ENCODE results near the gene CRYZL1. TPM values are rescaled to one million over a fixed set of nuclear protein-coding genes. Genes with fewer than 3 reads are reported as not detected.
"Not testable (repeated sequence)": the region's sequence is repeated elsewhere in the genome, so short reads cannot be mapped to it uniquely, and the experiment has no call there.

The CRYZL1 gene
- total RNA-seq: 10 to 100 TPM; 31.9 to 39.5 TPM

DNA sequence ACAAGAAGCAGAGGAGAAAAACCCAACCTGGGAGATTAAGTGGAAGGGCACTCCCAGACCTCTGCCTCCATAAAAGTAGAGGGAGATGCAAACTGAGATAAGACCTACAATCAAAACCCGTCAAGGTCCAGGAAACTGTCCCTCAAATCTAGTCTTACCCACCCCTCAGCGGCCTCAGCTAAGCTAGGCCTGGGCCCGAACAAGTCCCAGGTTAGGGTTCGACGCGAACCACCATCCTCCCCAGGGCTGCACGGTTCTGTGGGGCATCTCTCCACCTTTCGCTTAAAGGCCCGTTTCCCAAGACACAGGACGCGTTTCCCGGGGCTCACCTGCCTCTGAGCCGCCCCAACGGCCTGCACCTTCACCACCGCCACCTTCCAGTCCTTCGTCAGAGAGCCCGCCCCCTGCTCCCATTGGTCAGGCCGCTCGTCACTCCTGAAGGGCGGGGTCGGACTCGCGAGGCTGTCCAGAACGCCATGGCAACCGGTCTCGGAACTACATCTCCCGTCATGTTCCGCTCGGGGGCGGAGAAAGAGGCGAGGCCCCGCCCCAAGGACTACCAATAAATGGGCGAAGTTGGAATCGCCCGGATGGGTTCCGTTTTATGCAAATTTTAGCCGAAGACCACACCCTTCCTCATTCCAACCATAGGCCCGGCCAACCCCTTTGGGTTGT is at the start of gene CRYZL1:
TSS of gene CRYZL1 (minus strand) at position 390 of the 675 bp plus-strand sequence. CDS start 10,190 bp downstream, outside the sequence.
- Mint-ChIP-seq H3K27ac (peak within 1 kb of the TSS; percentile 89 to 99), H3K36me3 (peaks cover 11 to 12% of the 10 kb centered on the region in 2 donors), H3K9me3 (no peaks in the 10 kb centered on the region)
- DNase-seq (ENCODE audit: low spot score in 2 of 2) (peak; percentile 100), ATAC-seq (peak; percentile 83)

DNA sequence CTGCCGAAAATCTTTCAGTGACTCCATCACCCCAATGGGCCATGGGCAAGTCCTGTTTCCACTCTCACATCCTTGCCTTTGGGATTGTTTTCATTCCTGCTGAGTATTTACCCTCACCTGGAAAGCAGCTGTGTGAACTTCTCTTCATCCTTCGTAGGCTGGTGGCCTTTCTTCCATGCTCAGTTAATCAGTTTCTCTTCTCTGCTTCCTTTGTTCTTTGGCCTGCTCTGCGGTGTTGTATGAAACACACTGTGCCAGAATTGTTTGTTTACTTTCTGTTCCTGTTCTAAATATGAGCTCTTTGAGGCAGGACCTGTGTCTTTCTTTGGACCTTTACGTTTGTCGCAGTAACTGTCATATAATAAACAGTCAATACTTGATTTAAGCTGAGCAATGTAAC is 49.3 kb upstream of the CRYZL1 start:
- H3K9me3 Mint-ChIP-seq: no peaks in the 10 kb centered on the region
- H3K27ac Mint-ChIP-seq: no peak overlapping the region
- ATAC-seq: no peak
- DNase-seq (ENCODE audit: low spot score in 2 of 2): no peak
- no peaks in the 10 kb centered on the region for H3K36me3 Mint-ChIP-seq

DNA sequence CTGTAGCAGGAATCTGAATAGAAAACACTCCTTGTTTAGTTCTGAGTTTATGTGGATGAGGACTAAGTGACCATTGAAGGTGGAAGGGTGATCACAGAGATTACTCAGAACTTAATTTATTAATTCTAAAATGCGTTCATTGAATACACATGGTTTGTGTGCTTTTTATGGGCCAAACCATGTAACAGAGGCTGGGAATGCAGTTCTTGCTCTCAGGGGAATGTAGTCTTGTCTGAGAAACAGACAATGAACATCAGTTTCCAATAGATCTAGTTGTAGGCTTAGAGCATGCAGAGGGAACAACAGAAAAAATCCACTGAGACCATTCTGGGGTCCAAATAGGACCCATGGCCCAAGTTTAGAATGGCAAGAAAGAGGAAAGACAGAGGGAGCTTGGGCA is 46.8 kb upstream of the CRYZL1 start:
- ATAC-seq: no peak
- no peak for DNase-seq (ENCODE audit: low spot score in 2 of 2)
- Mint-ChIP-seq H3K9me3 (no peaks in the 10 kb centered on the region), H3K27ac (no peak overlapping the region), H3K36me3 (no peaks in the 10 kb centered on the region)

DNA sequence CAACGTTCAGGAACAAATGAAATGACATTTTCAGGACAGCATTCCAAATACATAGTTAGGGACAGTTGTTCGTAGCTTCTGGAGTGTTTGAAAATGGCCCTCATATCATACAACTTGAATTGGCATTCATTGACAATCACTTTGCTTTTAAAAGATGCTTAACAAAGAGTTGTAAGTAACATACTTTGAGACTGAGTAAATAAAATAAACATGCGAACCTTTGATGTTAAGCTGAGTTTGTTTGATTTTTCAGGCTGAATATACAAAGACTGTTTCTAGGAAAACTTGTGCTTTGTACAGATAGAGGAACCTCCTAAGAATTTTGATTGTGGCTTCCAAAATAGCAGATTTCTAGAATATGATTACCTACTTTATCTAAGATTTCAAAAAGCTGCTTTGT is 46.1 kb upstream of the CRYZL1 start:
- ATAC-seq: no peak
- Mint-ChIP-seq H3K36me3 (no peaks in the 10 kb centered on the region), H3K9me3 (no peaks in the 10 kb centered on the region), H3K27ac (no peak overlapping the region)
- no peak for DNase-seq (ENCODE audit: low spot score in 2 of 2)

DNA sequence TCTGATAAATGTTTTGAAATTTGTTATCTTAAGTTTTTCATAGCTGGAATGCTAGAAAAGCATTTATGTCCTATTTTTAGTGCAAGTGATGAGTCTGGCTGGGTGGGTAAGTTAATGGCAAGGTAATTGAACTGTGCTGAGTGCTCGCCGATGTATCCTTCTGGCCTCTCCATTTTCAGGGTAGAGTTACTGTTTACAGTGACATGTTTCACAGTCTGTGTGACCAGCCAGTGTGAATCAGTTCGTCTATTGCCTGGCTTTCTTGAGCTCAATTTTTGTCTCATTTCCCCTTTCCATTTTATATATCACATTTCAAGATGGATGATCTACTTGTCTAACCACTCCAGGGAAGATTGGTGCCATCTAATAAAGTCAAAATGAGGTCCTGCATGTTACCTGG is 44.8 kb upstream of the CRYZL1 start:
- ATAC-seq (no peak), DNase-seq (ENCODE audit: low spot score in 2 of 2) (no peak)
- Mint-ChIP-seq H3K9me3 (no peaks in the 10 kb centered on the region), H3K27ac (no peak overlapping the region), H3K36me3 (no peaks in the 10 kb centered on the region)

DNA sequence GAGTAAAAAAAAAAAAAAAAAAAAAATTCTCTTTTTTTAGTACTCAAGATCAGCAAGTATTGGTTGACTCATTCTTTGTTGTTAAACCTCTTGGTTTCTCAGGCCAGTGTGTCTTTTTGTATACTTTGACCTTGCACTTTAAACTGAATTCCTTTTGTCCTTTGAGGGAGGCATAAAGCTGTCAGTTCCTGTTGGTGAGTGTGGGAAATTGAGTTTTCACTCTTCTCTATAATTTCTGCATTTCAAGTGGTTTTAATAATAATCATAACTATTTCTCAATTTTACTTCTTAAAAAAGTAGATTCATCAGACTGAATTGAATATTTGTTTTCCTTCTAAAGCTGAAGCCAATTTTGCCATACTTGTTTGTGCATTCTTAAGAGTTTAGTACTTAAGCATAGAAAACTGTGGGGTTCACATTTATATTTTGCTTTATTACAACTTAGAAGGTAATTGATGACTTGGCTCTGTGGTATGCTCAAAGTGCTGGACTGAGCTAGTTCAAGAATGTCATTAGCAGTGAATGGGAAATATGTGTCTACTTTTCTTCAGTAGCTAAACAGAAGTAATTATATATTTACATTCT is 44.2 kb upstream of the CRYZL1 start:
- no peaks in the 10 kb centered on the region for H3K9me3 Mint-ChIP-seq
- no peak for ATAC-seq
- no peaks in the 10 kb centered on the region for H3K36me3 Mint-ChIP-seq
- H3K27ac Mint-ChIP-seq: no peak overlapping the region
- no peak for DNase-seq (ENCODE audit: low spot score in 2 of 2)

DNA sequence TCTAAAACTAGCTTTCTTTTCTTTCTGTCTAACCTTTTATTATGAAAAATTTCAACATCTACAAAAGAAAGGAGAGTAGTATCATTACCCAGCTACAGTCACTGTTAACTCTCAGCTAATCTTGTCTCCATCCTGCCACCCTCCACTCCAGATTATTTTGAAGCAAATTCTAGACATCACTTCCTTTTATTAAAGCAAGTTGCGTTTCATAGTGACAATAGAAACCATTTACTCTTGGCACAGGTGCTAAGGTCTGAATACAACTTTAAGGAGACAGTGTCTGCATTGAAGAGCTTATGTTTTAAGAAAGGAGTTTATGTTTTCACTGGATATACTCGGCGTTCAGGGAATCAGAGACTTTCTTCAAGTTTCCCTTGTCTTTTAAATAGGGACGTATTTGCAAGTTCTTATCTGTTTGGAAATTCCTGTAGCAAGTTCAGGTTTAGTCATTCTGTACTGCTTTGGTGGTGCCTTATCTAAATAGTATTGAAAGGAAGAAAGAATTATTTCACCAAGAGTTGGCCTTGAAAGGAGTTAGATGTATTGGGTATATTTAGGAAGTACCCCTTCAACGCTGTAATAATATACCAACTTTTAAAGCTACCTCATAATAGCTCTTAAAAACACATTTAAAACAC is 43.5 kb upstream of the CRYZL1 start:
- DNase-seq (ENCODE audit: low spot score in 2 of 2) (no peak), ATAC-seq (no peak)
- Mint-ChIP-seq H3K9me3 (no peaks in the 10 kb centered on the region), H3K36me3 (no peaks in the 10 kb centered on the region), H3K27ac (no peak overlapping the region)

DNA sequence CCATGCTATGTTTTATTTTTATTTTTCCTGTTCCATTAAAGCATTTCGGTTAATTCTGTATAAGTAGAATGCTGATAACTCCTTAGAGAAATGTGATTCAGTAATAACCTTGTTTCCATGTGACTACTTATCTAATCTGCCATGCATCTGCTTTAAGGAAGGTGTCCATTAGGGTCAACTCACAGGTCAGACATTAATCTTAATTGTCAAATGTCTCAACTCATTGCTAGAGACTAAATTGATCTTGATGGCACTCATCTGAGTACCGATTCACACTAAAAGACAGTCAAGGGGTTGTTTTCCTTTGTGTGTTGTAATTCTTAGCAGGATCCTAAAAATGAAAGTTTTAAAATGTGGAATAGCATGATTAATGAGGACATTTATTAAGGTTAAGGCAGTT is 42.5 kb upstream of the CRYZL1 start:
- ATAC-seq: no peak
- Mint-ChIP-seq H3K36me3 (no peaks in the 10 kb centered on the region), H3K27ac (no peak overlapping the region), H3K9me3 (no peaks in the 10 kb centered on the region)
- DNase-seq (ENCODE audit: low spot score in 2 of 2): no peak

DNA sequence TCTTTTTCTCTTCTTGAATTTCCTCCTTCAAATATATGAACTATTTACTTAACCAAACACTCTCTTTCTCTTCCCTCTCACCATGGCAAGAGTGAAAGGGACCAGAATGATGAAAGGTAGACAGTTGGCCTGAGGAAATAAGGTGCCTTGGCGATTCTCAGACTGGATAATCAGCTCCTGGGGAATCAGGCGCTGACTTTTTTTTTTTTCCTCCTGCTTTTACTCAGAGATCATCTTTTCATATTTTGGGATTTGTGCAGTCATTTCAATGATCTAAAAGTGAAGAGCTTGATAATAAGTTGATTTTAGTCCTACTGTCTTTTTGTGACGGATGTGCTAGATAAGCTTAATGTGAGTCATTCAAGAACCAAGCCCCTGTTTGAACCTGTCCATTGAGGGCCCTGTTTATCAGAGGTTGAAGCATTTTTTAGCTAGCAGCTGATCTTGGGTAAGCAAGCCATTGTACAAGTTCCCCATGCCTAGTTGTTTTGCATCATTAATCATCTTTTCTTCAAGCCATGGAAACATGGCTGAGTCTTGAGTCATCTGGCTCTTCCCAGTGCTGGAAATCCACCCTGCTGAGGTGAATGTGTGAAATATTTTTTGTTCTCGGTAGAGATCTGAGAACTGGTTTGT is 41.6 kb upstream of the CRYZL1 start:
- H3K27ac Mint-ChIP-seq: no peak overlapping the region
- ATAC-seq (no peak), DNase-seq (ENCODE audit: low spot score in 2 of 2) (no peak)
- H3K9me3 Mint-ChIP-seq: no peaks in the 10 kb centered on the region
- no peaks in the 10 kb centered on the region for H3K36me3 Mint-ChIP-seq

DNA sequence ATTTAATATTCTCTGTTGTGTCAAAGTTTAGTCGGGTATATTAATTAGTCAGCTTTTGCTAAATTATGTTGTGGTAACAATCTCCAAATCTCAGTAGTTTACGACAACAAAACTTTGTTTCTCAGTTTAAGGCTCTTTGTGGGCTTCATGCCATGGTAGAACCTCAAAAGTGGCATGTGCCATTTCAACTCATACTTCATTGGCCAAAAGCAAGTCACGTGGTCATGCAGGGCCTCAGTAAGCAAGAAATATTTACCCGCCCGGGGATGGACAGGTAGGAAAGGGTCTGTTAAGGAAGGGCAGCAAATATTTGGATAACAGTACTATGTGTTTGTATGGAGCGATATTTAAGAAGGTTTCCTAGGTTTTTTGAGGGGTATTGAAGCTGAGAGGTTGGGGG is 39.3 kb upstream of the CRYZL1 start:
- H3K36me3 Mint-ChIP-seq: no peaks in the 10 kb centered on the region
- DNase-seq (ENCODE audit: low spot score in 2 of 2) (no peak), ATAC-seq (no peak)
- H3K9me3 Mint-ChIP-seq: no peaks in the 10 kb centered on the region
- no peak overlapping the region for H3K27ac Mint-ChIP-seq

DNA sequence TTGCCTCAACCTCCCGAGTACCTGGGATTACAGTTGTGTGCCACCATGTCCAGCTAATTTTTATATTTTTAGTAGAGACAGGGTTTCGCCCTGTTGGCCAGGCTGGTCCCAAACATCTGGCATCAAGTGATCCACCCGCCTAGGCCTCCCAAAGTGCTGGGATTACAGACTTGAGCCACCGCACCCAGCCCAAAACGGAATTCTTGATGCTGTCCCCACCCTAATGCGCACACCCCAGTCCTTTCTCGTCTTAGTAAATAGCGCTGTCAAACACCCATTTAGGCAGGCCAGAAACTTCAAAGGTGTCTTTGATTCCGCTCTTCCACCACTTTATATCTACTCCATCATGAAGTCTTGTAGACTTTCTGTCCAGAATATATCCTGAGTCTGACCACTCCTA is 35.9 kb upstream of the CRYZL1 start:
- no peak for ATAC-seq
- no peak for DNase-seq (ENCODE audit: low spot score in 2 of 2)
- no peaks in the 10 kb centered on the region for H3K9me3 Mint-ChIP-seq
- no peak overlapping the region for H3K27ac Mint-ChIP-seq
- H3K36me3 Mint-ChIP-seq: no peaks in the 10 kb centered on the region

DNA sequence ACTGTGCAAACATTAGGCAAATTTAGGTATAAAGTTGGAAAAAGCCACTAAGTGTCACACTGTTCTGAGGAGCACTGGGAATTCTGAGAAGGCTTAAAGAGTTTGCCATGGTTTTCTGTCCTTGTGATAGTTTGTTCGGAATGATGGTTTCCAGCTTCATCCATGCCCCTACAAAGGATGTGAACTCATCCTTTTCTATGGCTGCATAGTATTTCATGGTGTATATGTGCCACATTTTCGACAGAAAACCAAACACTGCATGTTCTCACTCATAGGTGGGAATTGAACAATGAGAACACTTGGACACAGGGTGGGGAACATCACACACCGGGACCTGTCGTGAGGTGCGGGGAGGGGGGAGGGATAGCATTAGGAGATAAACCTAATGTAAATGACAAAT is 35.1 kb upstream of the CRYZL1 start:
- H3K36me3 Mint-ChIP-seq; DNase-seq (ENCODE audit: low spot score in 2 of 2); ATAC-seq; H3K9me3 Mint-ChIP-seq; H3K27ac Mint-ChIP-seq: not testable (repeated sequence)

DNA sequence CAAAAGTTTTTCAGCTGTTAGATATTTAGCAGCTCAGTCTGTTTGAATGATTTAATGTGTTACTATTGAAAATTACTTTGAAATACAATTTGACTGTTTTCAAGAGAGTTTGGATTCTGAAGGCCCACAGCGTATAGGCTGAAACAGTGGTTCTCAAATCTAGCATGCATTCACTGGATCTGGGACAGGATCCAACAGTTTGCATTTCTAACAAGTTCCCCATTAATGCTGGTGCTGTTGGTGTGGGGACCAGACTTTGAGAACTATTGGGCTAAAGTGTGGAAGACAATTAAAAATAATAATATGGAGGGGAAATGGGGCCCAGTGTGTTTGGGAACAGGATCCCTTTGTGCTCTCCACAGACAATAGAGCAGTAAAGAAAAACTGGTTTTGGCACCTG is 32.7 kb upstream of the CRYZL1 start:
- no peak overlapping the region for H3K27ac Mint-ChIP-seq
- DNase-seq (ENCODE audit: low spot score in 2 of 2): no peak
- no peak for ATAC-seq
- H3K9me3 Mint-ChIP-seq: no peaks in the 10 kb centered on the region
- no peaks in the 10 kb centered on the region for H3K36me3 Mint-ChIP-seq

DNA sequence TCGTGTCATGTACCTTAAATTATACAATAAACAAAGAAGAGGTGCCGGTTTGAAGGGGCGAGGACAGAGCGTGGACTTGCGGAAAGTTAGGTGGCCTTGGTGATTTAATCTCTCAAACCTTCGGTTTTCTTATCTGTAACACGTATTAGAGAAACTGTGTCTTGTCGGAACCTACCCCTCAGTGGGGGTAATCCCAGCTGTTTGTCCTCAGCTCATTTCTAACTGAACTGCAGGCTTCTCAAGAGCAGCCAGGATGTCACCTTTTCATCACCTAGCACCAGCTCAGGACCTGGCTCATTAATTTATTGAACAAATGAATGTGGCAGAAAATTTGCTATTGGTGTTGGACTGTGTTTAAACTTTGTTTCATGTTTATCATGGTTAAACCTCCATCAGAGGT is 31.9 kb upstream of the CRYZL1 start:
- DNase-seq (ENCODE audit: low spot score in 2 of 2) (no peak), ATAC-seq (no peak)
- Mint-ChIP-seq H3K27ac (no peak overlapping the region), H3K9me3 (no peaks in the 10 kb centered on the region), H3K36me3 (no peaks in the 10 kb centered on the region)

DNA sequence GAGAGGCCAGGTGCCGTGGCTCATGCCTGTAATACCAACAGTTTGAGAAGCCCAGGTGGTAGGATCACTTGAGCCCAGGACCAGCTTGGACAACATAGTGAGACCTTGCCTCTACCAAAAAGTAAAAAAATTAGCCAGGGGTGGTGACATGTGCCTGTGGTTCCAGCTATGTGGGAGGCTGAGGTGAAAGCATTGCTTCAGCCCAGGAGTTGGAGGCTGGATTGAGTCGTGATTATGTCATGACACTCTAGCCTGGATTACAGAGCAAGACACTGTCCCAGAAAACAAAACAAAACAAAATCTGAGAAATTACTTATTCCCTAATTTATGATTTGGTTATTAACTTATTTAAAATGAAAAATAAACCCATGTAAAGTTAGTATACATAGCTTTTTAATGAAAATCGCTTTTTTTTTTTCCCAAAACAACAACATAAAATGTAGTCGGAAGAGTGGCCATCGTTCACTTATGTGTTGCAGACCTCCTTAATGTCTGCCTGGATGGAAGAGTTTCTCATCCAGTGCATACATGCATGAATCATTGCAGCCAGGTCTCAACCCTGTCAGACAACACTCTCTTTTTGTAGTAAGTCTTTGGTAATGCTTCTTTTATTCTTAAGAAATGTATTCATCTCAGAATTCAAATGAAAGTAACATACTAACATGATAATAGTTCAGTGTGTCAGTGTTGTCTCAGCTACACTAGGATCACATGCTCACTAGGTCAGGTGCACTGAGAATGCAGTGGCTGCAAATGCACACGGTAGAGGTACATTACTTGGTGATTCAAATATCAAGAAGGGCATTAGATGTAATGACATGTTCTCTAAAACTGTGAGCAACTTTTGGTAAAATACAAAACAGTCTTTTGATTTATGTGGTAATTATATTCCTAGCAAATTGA is 28.8 kb upstream of the CRYZL1 start:
- no peak for ATAC-seq
- DNase-seq (ENCODE audit: low spot score in 2 of 2): no peak
- Mint-ChIP-seq H3K27ac (no peak overlapping the region), H3K9me3 (no peaks in the 10 kb centered on the region), H3K36me3 (no peaks in the 10 kb centered on the region)

DNA sequence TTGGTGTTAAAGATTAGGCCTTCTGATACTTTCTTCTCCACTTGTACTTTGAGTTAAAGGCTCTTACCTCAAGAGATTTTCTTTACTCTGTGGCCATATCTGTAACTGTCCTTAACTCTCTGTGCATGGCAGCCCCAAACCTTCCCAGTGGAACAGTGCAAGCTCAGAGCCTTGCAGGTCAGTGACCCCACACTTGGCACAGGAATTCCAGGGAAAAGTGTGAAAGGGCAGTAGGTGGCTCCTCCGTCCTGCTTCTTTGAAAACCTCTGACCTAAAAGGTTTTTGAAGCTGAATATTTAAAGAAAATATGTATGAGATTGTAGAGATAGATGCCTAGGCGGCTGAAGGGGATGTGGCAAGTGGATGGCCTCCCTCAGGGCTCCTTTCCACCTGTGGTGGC is 27.1 kb upstream of the CRYZL1 start:
- H3K9me3 Mint-ChIP-seq: no peaks in the 10 kb centered on the region
- no peak for DNase-seq (ENCODE audit: low spot score in 2 of 2)
- no peaks in the 10 kb centered on the region for H3K36me3 Mint-ChIP-seq
- no peak for ATAC-seq
- H3K27ac Mint-ChIP-seq: no peak overlapping the region

DNA sequence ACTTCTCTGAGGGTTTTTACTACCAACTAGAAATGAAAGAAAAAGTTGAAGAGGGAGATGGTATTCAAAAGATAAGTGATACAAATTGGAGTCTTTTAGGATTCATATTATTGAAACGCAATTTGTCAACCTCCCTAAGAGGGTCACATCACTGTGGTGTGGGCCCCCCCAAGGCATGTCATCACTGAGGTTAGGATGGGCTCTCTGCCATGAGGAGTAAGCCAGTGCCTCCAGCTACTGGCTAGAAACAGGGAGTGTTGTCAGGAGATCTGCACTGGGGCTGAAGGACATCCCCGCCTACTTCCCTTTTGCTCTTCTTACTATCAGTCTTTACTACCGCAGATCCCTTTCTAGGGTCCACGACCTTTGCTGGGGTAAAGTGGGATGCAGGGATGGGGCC is 26.6 kb upstream of the CRYZL1 start:
- Mint-ChIP-seq H3K36me3 (no peaks in the 10 kb centered on the region), H3K27ac (no peak overlapping the region), H3K9me3 (no peaks in the 10 kb centered on the region)
- DNase-seq (ENCODE audit: low spot score in 2 of 2) (no peak), ATAC-seq (no peak)
